GM19099 (cell line): ENCODE data around the gene OR1D2.
A peak's percentile ranks its signal among the peaks of the same experiment; 100 is the strongest.
"Not testable (repeated sequence)": the region's sequence is repeated elsewhere in the genome, so short reads cannot be mapped to it uniquely, and the experiment has no call there.

Source experiments
- POLR2A ChIP-seq: IDR thresholded peaks from 3 replicates; pipeline ENCODE4 v1.6.1; 2011; ENCODE audit warnings: low read depth; ENCODE audit not compliant: insufficient read length; ENCODE audit errors: extremely low read depth

The OR1D2 gene, protein sequence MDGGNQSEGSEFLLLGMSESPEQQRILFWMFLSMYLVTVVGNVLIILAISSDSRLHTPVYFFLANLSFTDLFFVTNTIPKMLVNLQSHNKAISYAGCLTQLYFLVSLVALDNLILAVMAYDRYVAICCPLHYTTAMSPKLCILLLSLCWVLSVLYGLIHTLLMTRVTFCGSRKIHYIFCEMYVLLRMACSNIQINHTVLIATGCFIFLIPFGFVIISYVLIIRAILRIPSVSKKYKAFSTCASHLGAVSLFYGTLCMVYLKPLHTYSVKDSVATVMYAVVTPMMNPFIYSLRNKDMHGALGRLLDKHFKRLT

DNA sequence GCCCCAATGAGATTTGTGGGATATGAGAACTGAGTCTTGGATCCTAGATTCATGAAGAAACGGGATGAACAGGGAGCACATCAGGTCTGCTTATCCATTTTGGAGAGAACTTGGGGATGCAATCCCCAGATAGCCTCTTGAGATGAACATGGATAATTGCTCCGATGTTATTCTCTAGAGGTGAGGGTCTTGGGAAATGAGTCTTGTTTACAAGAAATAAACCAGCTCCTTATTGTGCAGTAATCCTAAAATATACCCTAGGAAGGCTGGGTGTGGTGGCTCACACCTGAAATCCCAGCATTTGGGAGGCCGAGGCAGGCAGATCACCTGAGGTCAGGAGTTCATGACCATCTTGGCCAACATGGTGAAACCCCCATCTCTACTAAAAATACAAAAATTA, at the start of gene OR1D2:
Gene OR1D2 (minus strand): TSS at position 101 of the 400 bp plus-strand sequence. CDS start 11,426 bp downstream, outside the sequence.
- no peak for TF ChIP-seq POLR2A

DNA sequence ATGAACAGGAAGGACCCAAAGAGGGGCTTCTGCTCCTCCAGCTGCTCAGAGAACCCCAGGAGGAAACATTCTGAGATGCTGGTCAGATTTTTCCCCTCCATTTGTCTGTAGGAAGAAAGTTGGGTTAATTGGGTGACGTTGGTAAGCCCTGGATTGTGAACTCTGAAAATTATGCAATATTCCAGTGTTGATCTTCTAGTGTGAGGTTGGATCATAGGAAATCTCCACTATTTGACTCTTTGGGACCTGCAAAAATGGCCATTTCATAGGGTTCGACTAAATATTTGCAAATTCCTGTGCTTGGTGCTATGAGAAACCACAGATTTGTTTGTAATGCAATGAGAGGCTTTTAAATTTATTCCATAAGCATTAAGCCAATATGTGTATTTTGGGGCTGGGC, 23.2 kb upstream of the OR1D2 start, which contains the start of gene OR1G1:
Gene OR1G1 (minus strand): TSS at position 101 of the 400 bp plus-strand sequence. CDS start 0 bp downstream, at position 101.
- TF ChIP-seq POLR2A = no peak

DNA sequence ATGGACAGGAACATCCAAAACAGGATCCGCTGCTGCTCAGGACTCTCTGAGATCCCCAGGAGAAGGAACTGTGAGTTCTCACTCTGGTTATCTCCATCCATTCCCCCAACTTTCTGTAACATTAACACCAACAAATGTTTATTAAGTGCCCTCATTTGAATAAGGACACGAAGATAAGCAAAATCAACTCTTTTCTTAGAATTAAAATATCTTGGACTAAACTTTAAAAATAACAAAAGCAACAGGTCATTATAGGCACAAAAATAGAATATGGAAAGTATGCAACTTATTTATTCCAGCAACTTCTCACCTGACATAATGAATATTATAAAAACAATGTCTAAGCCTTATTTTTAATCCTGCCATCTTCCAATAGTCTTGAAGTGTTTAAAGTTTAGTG, 40.7 kb downstream of the OR1D2 start, which contains the start of gene OR1D5:
Gene OR1D5 (minus strand): TSS at position 101 of the 400 bp plus-strand sequence. CDS start 0 bp downstream, at position 101.
- TF ChIP-seq POLR2A = not testable (repeated sequence)

DNA sequence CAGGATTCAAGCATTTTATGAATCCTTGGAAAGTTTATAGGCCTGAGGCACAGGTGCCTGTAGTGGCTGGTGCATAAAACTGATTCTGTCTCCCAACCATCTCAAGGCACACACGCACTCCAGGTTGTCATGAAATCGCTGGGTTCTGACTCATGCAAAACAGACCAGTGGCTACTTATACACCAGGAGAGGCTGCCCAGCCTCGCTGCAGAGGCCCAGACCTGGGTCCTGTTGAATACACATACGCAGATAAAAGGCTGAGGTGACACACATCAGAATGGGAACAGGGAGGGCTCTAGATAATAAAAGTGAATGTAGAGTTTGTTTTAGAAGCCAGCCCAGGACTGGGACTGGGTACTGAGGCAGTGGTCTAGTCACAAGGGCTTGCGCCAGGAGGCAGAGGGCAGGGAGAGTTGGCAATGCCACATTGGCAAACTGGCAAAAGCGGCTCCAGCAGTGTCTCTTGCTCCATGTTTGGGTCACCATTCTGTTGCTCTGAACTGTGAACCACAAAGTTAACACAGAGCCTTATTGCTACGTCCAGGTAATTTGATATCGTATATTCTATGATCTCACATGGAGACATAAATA, 54.4 kb downstream of the OR1D2 start:
- TF ChIP-seq POLR2A = no peak

DNA sequence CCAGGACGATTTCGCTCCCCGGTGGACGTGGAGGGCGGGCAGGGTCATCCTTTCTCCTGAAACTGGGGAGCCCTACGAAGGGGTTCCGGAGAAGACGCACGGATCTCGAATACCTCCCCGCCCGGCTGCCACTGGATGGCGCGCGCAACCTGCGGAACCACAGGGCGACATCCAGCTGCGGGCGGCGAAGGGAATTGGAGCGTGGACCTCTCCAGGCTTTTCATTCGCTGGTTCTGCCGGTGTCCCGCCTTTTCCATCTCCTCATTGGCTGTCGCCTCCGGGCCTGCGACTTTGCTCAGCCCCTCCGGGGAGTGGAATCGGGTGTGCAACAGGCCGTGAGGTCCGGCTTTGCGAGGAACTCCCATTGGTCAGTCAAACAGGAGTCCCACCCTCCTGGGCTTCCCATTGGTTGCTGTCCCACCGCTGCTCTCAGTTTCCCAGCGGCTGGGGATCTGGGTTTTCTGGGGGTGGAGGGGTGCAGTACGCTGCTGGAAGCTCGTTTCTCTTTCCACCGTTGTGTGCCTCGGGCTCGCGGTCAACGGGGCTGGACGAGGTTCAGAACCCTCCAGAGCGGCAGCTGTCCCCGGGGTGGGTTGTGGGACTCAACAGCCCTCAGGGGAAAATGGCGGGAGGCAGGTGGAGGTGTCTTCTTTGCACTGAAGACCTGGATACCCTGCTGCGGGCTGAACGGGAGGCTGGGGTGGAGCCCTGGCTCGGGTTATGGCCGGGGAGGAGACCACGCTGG, 55.3 kb downstream of the OR1D2 start:
- TF ChIP-seq POLR2A = peak; percentile 39

DNA sequence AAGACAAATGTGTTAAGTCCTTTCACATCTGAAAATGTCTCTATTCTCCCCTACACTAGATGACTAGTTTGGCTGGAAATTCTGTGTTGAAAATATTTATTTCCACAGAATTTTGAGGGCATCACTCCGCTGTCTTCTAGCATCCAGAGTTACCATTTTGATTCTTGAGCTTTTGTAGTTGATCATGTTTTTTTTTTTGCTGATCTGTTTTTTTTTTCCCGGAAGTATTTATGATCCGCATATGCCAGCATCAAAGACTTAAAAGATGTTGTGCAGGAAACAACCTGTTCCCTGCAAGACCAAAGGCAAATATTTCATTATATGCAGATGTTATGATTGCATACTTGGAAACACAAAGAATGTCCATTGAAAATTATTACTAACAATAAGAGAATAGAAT, 57.5 kb downstream of the OR1D2 start:
- TF ChIP-seq POLR2A = no peak

DNA sequence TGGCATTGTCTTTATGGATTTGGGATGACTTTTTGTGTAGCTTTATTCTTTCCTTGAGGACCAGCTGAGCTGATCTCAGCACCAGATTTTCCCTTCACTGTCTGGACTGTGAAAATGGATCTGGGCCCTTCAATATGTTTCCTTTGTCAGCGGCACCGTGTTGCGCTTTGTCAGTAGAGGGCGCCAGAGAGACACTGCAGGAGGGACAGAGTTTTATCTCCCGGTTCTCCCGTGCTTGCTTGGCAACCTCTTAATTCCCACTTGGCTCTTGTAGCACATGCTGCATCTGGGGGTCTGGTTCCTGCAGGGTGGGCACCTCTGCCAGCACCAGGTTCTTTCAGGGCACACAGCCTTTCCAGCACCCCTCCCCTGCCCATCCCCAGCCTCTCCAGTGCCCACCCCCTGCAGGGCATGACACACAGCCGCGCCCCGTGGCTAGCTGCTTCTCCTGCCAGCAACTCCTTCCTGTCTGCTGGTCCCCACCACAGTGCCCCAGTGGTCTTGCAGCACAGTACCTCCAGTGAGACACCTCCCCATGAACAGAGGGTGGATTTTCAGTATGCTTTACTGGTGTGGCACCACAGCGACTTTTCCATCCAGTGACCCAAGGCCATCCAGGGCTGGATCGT, 60.4 kb downstream of the OR1D2 start:
- no peak for TF ChIP-seq POLR2A

DNA sequence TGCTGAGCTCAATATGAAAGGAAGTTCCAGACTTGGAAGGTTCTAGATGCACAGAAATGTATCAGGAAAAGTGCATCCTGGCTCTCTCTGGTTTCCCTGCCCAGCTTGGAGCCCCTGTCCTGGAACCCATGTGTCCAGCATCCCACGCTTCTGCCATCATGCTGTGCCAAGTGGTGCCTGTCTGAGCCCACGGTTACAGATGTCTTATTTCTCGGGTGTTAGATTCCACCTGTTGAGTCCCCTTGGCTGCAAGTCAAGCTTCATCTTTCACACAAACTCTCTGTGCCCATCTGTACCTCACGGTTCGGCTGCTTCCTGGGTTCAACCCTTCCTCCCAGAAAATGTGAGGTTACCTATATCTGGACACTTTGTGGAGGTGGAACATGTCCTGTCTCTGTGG, 63.3 kb downstream of the OR1D2 start:
- TF ChIP-seq POLR2A = no peak

DNA sequence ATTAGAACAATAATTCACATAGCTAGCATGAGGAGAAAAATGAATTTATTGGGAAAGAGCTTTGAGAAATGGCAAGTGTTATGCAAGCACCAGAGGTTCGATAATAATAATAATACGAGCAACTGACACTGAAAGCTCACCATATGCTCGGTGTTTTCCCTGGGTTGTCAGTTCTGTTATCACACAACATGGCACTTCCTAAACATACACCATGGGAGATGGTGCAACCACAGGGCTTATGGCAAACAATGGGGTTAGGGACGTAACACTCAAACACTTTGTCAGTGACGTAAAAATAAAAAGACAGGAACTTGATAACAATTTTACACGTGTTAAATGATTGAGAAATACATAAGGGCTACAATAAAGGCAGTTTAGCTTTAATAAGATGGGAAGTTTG, 64.5 kb downstream of the OR1D2 start:
- TF ChIP-seq POLR2A = no peak

DNA sequence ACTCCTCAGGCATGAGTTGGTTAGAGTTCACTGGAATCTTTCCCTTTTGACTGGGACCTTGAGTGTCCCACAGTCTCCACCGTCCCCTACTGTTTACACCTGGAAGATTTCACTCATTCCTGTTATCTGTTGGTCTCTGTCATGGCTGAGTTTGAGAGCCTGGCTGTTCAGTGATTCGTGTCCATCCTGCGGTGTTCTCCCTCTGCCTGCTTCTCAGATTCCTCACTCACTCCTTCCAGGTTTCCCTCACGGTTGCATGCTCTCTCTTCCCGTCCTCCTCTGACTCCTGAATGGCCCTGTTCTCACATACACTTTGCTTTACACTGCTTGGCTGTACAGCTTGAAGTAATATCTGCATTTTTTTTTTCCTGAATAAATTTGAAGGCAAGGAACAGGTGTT, 65.3 kb downstream of the OR1D2 start:
- TF ChIP-seq POLR2A = no peak
